GM12878 (cell line): Measurements from ENCODE around the gene MYH10.

Experiments used
- ATF3 ChIP-seq: IDR thresholded peaks from 2 replicates; pipeline ENCODE4 v1.6.1; 2011; ENCODE audit warnings: low read depth, mild to moderate bottlenecking, low read length, moderate library complexity, borderline replicate concordance; ENCODE audit errors: extremely low read depth
- BACH1 ChIP-seq: fragments of 450-650 bp; IDR thresholded peaks from 2 replicates; pipeline ENCODE4 v1.6.1; 2017; ENCODE audit warnings: mild to moderate bottlenecking, borderline replicate concordance
- CTCF ChIP-seq, 3 experiments: IDR thresholded peaks in 2 of 3; conservative IDR thresholded peaks in 1 of 3; 2 replicates each; pipeline ENCODE4 v1.5.1; 2011; ENCODE audit warnings: low read depth in 3 of 3, low read length in 3 of 3, mild to moderate bottlenecking in 3 of 3, control low read depth in 2 of 3, moderate library complexity in 2 of 3, inconsistent platforms in 1 of 3, mixed read lengths in 1 of 3; ENCODE audit not compliant: control insufficient read depth in 2 of 3, insufficient read depth in 1 of 3; ENCODE audit errors: extremely low read depth in 1 of 3
- EP300 ChIP-seq, 2 experiments: fragments of 150-350 bp in 1 of 2; IDR thresholded peaks; 2 replicates each; pipeline ENCODE4 v1.6.1; 2011 to 2012; ENCODE audit warnings: low read depth in 2 of 2, low read length in 2 of 2, borderline replicate concordance in 1 of 2, improper control_type of control experiment in 1 of 2, inconsistent platforms in 1 of 2; ENCODE audit not compliant: control insufficient read depth in 1 of 2
- EZH2 ChIP-seq: IDR thresholded peaks from 2 replicates; pipeline ENCODE4 v1.6.1; 2012; ENCODE audit warnings: low read depth, mild to moderate bottlenecking, control low read depth, inconsistent platforms, low read length, borderline replicate concordance; ENCODE audit not compliant: control insufficient read depth
- HDAC2 ChIP-seq: fragments of 200-600 bp; sonication (generic); IDR thresholded peaks from 2 replicates; pipeline ENCODE4 v1.6.1; 2017
- NR2C2 ChIP-seq: IDR thresholded peaks from 2 replicates; pipeline ENCODE4 v1.6.1; 2011; ENCODE audit warnings: borderline replicate concordance, low read depth; ENCODE audit not compliant: control insufficient read depth, insufficient read length
- PAX5 ChIP-seq: IDR thresholded peaks from 2 replicates; pipeline ENCODE4 v1.6.1; 2011; ENCODE audit warnings: low read depth, low read length, borderline replicate concordance
- POLR2A ChIP-seq: IDR thresholded peaks from 2 replicates; pipeline ENCODE4 v1.6.1; 2011; ENCODE audit warnings: low read depth, mild to moderate bottlenecking, low read length
- POLR2AphosphoS5 ChIP-seq: IDR thresholded peaks from 2 replicates; pipeline ENCODE4 v1.6.1; 2011; ENCODE audit warnings: mild to moderate bottlenecking, low read length, inconsistent platforms
- RAD21 ChIP-seq: IDR thresholded peaks from 2 replicates; pipeline ENCODE4 v1.6.1; 2011; ENCODE audit warnings: mild to moderate bottlenecking, low read depth, low read length, moderate library complexity; ENCODE audit not compliant: insufficient read depth
- SIN3A ChIP-seq: IDR thresholded peaks from 2 replicates; pipeline ENCODE4 v1.6.1; 2012; ENCODE audit warnings: low read depth, low read length, improper control_type of control experiment
- SP1 ChIP-seq: IDR thresholded peaks from one replicate; pipeline ENCODE4 v1.6.1; 2011; ENCODE audit warnings: low read depth, low read length
- TF ChIP-seq, protein P1 (sequence below): fragments of 450-650 bp; IDR thresholded peaks from 2 replicates; pipeline ENCODE4 v1.6.1; 2017; ENCODE audit warnings: mild to moderate bottlenecking, low read depth, inconsistent platforms; ENCODE audit not compliant: poor library complexity, severe bottlenecking

GRCh38 chr17:8518326-8518725 lies 112.2 kb downstream of the MYH10 start:
- TF ChIP-seq POLR2AphosphoS5 (no peak), CTCF (IDR thresholded peaks at IDR 0.05 in 2 of 3, conservative IDR thresholded peaks at IDR 0.05 in 1 of 3; ENCODE audit: control insufficient read depth in 2 of 3, extremely low read depth in 1 of 3, insufficient read depth in 1 of 3, low read depth in 3 of 3, low read length in 3 of 3) (no peak), HDAC2 (no peak), POLR2A (no peak), EZH2 (no peak), ATF3 (no peak), PAX5 (no peak), BACH1 (no peak), EP300 (IDR thresholded peaks at IDR 0.05; ENCODE audit: borderline replicate concordance in 1 of 2, control insufficient read depth in 1 of 2, low read depth in 2 of 2, low read length in 2 of 2) (no peak), RAD21 (no peak), SIN3A (no peak), NR2C2 (no peak), SP1 (no peak)
- TF ChIP-seq, protein P1, sequence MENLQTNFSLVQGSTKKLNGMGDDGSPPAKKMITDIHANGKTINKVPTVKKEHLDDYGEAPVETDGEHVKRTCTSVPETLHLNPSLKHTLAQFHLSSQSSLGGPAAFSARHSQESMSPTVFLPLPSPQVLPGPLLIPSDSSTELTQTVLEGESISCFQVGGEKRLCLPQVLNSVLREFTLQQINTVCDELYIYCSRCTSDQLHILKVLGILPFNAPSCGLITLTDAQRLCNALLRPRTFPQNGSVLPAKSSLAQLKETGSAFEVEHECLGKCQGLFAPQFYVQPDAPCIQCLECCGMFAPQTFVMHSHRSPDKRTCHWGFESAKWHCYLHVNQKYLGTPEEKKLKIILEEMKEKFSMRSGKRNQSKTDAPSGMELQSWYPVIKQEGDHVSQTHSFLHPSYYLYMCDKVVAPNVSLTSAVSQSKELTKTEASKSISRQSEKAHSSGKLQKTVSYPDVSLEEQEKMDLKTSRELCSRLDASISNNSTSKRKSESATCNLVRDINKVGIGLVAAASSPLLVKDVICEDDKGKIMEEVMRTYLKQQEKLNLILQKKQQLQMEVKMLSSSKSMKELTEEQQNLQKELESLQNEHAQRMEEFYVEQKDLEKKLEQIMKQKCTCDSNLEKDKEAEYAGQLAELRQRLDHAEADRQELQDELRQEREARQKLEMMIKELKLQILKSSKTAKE = no peak
